ENCODE data around the gene LHPP.

The LHPP gene

DNA sequence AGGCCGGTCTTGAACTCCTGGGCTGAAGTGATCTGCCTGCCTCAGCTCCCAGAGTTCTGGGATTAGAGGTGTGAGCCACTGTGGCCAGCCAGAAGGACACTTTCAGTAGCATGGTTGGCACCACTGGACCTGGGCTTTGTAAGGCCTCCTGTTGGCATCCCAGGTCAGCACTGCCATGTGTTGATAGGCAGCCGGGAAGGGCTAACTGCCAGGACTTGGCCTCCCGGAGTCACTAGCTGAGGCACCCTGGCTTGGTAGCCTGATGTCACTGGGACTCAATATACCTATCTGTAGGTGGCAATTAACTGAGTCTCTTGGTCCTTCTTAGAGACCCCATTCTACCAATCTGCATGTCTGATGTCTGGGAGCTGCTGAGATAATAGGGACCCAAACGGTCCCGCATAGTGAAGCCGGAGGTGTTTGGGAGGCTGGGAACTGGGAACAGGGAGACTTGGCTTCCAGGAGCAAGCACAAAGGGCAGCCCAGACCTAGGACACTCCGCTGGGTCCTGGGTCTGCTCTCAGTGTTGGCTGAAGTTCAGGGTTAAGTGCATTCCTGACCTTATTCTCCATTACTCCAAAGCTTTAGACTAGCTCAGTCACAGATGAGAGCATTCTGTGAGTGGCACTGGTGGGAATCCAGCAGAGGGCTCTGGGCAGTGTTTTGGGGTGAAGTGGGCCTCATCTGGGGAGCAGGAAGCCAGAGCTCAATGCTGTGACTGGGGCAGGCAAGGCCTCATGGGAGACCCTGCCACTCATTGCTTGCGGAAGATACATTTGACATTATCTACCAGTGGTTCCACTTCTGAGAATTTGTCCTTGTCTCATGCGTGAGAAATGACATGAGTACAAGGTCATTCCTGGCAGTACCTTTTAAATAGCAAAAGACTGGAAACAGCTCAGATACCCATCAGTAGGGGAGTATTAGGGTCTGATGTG lies 2.7 kb downstream of the LHPP start:
- TF ChIP-seq, protein P1, sequence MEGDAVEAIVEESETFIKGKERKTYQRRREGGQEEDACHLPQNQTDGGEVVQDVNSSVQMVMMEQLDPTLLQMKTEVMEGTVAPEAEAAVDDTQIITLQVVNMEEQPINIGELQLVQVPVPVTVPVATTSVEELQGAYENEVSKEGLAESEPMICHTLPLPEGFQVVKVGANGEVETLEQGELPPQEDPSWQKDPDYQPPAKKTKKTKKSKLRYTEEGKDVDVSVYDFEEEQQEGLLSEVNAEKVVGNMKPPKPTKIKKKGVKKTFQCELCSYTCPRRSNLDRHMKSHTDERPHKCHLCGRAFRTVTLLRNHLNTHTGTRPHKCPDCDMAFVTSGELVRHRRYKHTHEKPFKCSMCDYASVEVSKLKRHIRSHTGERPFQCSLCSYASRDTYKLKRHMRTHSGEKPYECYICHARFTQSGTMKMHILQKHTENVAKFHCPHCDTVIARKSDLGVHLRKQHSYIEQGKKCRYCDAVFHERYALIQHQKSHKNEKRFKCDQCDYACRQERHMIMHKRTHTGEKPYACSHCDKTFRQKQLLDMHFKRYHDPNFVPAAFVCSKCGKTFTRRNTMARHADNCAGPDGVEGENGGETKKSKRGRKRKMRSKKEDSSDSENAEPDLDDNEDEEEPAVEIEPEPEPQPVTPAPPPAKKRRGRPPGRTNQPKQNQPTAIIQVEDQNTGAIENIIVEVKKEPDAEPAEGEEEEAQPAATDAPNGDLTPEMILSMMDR (IDR thresholded peaks at IDR 0.05; ENCODE audit: control insufficient read depth, insufficient read depth, low read depth, low read length, missing control alignments): no peak
- DNase-seq (ENCODE audit: low read depth): no peak
- no peak overlapping the region for H3K4me3 ChIP-seq (ENCODE audit: control insufficient read depth, low read depth, low read length)

DNA sequence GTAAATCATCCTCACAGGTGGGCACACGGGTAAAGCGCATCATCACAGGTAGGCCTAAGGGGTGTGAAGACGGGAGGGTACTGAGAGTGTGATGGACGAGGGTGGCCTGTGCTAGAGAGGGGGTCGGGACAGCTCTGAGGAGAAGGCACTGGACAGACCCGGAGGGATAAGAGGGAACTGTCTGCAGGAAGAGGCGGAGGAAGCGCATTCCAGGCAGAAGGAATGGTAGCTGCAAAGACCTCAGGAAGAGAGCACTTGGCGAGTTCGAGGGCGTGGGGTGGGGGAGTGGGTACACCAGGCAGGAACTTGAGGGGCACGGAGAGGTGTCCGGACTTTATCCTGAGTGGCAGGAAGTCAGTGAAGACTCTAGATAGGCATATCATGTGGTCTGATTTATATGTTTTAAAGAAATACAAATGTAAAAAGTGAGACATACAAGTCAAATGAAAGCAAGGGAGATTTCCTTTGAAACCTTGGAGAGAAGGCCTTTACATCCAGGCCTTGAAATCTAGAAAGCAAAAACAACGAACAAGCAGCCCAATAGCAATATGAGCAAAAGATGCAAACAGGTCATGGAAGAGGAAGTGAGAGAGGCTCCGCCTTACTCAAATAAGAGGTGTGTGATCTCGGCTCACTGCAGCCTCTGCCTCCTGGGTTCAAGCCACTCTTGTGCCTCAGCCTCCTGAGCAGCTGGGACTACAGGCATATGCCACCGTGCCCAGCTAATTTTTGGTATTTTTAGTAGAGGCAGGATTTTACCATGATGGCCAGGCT lies 3.6 kb downstream of the LHPP start:
- no peak overlapping the region for H3K4me3 ChIP-seq (ENCODE audit: control insufficient read depth, low read depth, low read length)
- TF ChIP-seq, protein P1 (IDR thresholded peaks at IDR 0.05; ENCODE audit: control insufficient read depth, insufficient read depth, low read depth, low read length, missing control alignments): no peak
- DNase-seq (ENCODE audit: low read depth): no peak

DNA sequence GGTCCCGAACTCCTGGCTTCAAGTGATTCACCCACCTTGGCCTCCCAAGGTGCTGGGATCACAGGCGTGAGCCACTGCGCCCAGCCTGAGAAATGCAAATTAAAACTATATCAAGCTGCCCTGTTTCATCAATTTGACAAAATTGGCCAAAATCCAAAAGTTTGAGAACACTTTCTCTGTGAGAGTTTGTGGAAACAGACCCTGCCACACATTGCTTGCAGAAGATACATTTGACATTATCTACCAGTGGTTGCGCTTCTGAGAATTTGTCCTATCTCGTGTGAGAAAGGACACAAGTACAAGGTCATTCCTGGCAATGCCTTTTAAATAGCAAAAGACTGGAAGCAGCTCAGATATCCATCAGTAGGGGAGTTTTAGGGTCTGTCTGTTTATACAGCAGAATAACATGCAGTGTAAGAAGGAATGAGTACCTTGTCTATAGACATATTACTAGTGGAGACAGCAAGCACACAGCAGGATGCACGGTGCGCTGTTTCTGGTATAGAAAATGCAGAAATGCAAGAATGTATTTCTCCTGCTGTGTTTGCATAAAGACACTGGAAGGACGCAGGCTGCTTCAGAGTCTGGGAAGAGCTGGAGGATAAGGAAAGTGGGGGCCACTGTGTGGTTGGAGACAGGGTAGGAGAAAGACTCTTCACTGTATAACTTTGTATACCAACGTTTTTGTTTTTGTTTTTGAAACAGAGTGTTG lies 4.3 kb downstream of the LHPP start:
- no peak for DNase-seq (ENCODE audit: low read depth)
- no peak overlapping the region for H3K4me3 ChIP-seq (ENCODE audit: control insufficient read depth, low read depth, low read length)
- TF ChIP-seq, protein P1 (IDR thresholded peaks at IDR 0.05; ENCODE audit: control insufficient read depth, insufficient read depth, low read depth, low read length, missing control alignments): no peak

DNA sequence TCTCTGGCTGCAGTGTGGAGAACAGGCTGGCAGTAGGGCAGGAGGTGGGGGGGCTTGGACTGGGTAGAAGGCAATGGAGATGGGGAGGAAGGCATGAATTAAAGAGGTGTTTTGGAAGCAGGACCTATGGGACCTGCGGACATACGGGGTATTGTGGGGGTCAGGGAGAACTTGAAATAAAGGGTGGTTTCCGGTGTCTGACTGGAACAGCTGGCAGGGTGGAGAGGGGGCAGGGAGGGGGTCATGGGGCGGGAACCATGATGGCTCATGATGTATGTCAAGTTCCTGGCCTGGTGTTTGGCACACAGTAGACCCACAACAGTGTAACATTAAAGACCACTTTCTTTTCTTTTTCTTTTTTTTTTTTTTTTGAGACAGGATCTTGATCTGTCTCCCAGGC lies 5.5 kb downstream of the LHPP start:
- H3K4me3 ChIP-seq (ENCODE audit: control insufficient read depth, low read depth, low read length): no peak overlapping the region
- TF ChIP-seq, protein P1 (IDR thresholded peaks at IDR 0.05; ENCODE audit: control insufficient read depth, insufficient read depth, low read depth, low read length, missing control alignments): no peak
- DNase-seq (ENCODE audit: low read depth): no peak

DNA sequence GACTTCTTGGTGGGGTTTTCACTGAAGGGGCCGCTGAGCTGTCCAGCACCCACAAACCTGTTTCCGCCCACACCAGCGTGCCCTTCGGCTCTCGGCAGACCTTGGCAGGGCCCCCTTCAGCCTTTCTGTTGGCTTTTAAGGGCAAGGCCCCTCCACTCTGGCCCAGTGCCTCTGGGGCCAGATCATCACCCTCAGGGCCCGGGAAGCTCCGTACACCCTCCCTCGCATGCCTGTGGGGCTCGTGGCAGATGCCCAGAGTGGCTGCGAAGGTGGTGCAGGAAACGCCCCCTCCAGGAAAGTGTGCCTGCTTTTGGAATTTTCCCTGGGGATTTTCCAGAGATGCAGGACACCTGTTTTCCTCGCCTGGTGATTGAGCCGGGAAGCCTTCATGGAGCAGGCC lies 7.0 kb downstream of the LHPP start:
- DNase-seq (ENCODE audit: low read depth): no peak
- TF ChIP-seq, protein P1 (IDR thresholded peaks at IDR 0.05; ENCODE audit: control insufficient read depth, insufficient read depth, low read depth, low read length, missing control alignments): no peak
- no peak overlapping the region for H3K4me3 ChIP-seq (ENCODE audit: control insufficient read depth, low read depth, low read length)

DNA sequence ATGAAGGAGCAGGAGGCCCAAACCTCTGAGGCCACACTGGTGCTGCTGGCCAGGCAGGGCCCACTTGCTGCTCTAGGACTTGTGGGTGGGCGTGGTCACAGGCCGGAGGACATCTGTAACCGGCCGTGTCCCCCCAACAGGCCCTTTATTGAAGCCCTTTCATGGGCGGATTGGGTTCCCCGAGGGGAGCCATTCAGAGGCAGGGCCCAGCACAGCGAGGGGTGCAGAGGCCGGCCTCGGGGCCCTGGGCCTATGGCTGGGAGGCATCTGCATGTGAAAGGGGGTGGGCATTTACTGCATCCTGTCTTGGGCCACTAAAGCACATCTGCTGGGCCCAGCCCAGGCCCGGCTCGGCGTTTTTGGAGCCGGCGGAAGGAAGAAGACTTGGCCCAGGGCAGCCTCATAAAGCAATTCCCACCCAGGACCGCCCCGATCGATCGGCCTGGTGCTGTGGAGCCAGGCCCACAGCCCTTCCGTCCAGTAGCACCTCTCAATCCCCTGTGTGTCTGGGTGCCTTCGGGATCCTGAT lies 8.4 kb downstream of the LHPP start:
- TF ChIP-seq, protein P1 (IDR thresholded peaks at IDR 0.05; ENCODE audit: control insufficient read depth, insufficient read depth, low read depth, low read length, missing control alignments): no peak
- no peak for DNase-seq (ENCODE audit: low read depth)

More for the DNA sequence above, 8.4 kb downstream of the LHPP start:
- H3K4me3 ChIP-seq (ENCODE audit: control insufficient read depth, low read depth, low read length): no peak overlapping the region

Measured in AG09309 (cell line).